Loucy (cell line): ENCODE measurements around the gene FGFRL1.

Source experiments
- CTCF ChIP-seq: fragments of 200-600 bp; sonication (generic); conservative IDR thresholded peaks from 2 replicates; pipeline ENCODE4 v1.5.1; 2014; ENCODE audit warnings: mild to moderate bottlenecking, antibody characterized with exemption, low read length
- EZH2phosphoT487 ChIP-seq: fragments of 200-600 bp; IDR thresholded peaks from 2 replicates; pipeline ENCODE4 v1.6.1; 2018; ENCODE audit warnings: antibody characterized with exemption, mild to moderate bottlenecking, moderate library complexity, borderline replicate concordance

GRCh38 chr4:1004071-1004418 lies 7.4 kb upstream of the FGFRL1 start:
- no peak for TF ChIP-seq CTCF
- no peak for TF ChIP-seq EZH2phosphoT487
